Measurements from ENCODE around the gene ST14.

Gene ST14

DNA sequence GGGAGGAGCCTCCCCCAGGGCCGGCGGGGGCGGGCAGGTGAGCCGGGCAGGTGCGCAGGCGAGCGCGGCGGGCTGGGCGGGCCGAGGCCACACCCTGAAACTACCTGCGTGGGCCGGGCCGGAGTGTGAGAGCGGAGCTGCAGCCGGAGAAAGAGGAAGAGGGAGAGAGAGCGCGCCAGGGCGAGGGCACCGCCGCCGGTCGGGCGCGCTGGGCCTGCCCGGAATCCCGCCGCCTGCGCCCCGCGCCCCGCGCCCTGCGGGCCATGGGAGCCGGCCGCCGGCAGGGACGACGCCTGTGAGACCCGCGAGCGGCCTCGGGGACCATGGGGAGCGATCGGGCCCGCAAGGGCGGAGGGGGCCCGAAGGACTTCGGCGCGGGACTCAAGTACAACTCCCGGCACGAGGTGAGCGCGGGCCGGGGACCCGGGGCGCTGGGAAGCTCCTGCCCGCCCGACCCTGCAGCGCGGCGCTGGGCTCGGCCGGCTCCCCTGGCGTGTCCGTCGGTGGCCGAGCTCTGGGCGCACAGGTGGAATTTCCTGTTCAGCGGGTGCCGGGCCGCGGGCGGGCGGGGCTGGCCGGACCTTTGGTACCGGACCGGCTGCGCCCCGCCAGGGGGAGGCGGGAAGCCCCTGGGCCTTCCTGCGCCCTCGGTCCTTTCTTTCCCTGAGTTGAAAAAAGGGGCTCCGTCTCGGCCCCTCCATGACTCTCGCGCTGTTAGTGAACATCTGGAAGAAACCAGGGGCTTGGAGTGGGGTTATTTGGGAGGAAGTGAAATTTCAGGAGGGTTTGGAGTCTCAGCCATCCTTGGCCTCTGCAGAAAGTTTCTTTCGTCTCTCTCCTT, at the start of gene ST14:
ST14 (plus strand) TSS at position 126 of the 841 bp plus-strand sequence; CDS start at position 324, 198 bp downstream.
- no peak for DNase-seq

DNA sequence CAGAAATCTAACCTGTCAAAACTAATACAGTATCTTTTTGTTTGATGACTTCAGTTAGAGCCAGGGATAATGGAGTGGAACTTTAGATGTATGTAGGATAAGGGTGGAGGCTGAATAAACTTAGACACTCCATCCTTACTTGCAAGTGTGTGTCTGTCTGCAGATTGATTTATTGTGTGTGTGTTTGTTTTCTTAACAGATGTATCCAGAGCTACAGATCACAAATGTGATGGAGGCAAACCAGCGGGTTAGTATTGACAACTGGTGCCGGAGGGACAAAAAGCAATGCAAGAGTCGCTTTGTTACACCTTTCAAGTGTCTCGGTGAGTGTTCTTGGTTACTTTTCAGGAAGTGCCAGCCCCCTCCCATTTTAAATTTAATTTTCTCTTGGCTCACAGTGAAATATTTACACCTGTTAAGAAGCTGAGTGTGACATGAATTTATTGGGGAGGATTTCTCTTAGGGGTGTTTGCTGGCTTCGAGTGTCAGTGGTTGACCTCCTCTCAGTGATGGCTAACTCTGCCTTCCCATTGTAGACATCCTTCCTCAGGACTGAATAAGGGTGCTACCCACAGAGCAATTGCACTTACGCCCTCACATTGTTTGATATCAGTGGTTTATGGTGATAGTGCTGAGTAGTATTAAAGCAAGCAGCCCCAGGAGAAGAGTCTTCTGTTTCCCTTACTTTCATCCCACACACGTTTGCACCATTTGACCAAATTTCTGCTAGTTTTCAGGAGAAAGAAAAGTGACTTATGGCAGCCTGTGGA, 49.1 kb upstream of the ST14 start:
- no peak for DNase-seq

DNA sequence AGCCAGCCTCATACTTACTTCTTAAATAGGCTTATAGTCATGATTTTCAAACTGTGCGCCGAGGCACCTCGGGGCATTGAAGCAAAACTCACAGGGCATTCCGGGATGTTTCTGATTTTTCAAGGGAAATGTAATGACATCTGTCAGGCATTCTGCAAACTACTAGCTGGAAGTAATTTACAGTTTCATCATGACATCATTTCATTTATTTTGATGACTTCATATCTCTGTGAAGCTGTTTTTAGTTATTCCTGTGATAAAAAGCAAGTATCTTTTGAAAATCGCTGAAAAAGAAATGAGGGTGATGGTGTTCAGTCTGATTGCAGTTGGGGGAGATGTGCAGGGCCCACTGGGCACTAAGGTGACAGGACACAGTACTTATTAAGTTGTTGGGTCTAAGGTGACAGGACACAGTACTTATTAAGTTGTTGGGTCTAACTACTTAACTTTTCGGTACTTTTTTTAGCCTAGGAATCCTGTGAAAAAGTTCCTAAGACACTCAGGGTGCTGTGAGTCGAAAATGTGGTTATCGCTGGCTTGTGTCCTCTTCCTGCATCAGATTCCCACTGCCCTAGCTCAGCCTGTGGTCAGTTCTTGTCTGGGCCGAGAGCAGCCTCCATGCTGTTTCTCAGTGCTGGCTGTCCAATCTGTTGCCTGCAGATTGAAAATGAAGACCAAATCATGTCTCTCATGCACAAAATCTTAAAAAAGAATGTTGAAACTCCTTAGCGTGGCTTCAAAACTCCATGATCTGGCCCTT, 47.3 kb upstream of the ST14 start:
- DNase-seq = no peak

DNA sequence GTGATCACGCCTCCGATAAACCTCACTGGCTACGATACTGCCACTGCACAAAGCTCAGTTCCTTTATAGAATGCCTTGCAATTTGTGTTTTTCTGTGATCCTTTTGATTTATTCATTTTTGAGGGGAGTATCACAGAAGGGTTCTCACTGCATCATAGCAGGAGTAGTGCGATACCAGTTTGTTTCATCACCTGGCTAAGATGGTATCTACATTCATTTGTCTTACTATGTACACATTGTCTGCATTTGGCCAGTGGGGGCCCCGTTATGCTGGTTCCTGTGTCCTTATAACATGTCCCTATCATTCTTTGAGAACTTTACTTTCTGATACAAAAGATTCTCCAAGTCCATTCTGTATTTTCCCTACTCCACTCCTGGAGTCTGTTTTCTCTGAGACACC, 45.3 kb upstream of the ST14 start:
- no peak for DNase-seq

DNA sequence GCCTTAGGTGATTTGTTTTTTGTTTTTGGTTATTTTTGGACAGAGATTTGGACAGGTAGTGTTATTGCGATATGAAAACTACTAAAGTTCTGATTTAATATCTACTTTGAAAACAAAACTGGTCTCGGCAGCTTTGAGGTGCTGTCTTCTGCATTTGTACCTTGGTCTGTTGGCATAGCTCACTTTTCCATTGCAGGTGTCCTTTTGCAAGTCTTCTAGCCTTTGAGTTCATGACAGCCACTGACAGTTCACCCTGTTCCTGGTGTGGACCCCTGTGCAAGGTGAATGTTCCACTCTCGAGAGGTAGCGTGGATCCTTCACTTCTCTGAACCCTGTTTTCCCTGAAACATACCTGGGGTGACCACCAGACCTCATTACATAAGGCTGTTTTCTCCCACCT, 44.9 kb upstream of the ST14 start:
- no peak for DNase-seq

DNA sequence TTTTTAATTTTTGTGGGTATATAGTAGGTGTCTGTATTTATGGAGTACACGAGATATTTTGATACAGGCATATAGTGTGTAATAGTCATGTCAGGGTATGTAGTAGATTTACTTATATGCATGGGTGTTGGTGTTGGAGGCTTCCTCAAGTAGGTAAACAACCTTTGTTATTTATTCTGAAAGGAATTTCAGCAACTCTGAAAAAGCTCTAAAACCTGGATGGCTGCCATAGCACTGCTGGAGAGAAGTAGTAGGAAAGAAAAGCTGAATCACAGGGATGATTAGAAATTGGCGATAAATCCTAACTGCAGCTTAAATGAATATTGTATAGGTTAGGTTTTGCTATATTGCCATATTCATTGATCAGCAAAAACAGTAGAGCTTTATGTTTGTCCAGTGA, 44.4 kb upstream of the ST14 start:
- no peak for DNase-seq

DNA sequence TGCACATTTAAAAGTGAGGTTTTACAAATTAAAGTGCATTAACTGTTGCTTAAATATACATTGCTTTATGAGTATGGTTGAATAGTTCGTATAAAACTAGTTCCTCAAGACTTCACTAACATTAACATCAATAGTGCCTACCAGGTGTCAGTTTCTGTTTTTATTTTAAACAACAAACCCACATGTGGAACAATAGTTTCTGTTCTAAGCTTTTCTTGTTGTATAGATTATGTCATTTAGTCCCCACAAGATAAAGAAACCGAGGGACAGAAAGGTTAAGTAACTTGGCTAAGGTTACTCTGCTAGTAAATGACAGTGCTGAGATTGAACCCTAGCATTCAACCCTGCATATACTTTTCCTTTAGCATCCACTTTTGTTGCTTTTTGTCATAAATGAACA, 41.4 kb upstream of the ST14 start:
- DNase-seq = no peak

DNA sequence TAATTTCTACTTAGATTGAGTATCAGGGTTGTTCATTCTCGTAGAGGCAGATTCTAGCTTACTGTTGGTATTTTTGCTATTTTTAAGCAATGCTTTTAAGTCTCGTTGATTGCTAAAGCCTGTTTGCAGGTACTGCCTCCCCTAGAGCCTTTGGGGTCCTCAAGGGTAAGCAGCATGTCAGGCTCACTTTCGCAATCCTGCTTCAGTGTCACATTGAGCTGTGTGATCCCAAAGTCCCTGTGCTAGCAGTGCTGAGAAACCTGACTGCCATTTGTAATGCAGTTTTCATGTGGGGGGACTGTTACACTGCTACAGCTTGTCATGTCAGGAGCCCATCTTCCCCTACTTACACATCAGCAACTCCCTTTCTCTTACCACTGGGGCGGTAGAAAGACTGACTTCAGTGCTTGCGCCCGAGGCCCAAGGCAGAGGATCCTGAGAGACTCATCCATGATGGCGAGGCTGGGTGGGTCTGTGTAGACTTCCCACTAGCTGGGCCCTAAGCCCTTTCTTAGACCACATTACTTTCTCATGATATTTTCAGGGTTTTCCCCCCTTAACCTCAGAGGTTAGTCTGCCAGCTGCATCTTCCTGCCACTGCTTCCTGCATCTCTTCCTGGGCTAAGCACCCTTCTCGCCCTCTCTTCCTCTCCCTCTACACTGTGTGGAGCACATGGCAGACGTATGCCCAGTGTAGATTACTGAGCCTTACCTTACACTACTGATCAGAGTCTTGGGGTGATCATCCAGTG, 40.8 kb upstream of the ST14 start:
- DNase-seq = peak; percentile 11 to 33

DNA sequence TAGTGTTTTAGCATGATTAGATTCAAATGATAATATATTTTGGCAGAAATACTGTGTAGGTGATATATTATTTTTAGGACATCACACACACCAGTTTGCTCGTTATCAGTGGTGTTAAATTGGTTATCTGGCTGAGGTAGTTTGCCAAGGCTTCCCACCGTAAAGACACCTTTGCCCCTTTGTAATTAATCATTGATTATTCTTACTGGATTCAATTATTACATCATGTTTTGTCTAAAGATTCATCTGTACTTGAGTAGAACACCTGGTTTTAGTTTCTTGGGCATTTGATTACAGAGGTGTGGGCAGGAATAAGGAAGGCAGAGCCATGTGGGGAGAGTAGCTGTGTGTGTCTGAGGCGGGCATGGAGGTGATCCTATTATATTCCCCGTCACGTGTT, 39.5 kb upstream of the ST14 start:
- DNase-seq = no peak

DNA sequence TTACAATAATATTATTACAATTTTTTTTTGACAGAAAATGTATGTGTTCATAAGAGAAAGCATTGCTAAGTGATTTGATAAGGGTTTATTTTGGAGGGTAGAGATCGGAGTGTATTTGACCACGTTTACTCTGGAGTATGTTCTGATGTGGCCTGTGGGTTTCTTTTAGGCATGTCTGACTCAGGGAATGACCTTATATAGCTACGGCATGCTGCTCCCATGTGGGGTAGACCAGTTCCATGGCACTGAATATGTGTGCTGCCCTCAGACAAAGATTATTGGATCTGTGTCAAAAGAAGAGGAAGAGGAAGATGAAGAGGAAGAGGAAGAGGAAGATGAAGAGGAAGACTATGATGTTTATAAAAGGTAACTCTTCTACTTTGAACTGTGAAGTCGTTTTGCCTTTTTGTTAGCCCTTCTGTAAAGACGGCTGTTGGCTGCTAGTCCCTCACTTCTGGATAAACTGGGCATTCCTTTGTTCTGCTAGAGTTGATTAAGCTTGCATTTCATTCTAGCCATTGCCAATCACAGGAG, 38.1 kb upstream of the ST14 start:
- peak in 1 of 2 experiments; percentile 23 for DNase-seq

DNA sequence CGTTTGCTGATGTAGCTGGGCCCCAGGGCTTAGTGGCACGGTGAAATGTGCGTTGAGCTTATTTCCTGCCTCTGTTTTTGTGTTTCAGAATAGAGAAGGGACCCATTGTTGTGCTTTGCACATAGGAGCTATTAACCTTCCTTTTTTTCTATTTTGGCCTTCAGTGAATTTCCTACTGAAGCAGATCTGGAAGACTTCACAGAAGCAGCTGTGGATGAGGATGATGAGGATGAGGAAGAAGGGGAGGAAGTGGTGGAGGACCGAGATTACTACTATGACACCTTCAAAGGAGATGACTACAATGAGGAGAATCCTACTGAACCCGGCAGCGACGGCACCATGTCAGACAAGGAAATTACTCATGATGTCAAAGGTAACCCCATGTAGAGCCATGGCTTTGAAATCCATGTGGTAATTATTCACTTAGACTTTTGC, 37.4 kb upstream of the ST14 start:
- peak; percentile 41 to 55 for DNase-seq

DNA sequence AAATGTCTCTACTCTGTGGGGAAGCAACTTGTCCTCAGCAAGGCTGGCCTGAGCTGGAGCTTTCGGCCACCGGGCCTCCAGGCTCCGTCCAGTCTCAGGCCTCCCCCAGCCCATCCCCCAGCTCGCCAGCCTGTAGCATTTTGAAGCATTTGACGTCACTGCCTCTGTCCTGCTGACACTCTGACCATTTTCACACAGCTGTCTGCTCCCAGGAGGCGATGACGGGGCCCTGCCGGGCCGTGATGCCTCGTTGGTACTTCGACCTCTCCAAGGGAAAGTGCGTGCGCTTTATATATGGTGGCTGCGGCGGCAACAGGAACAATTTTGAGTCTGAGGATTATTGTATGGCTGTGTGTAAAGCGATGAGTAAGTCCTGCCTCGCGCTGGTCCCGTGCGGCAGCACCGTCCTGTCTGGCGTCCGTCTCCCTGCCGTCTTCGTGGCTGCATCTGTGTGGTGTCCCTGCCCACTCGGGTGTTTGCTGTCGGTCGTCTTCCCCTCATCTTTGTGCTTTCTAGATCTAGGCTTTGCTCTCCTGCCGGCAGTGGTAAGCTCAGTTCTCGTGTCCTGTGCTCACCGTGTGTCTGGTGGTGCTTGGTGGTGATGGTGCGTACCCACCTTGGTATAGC, 36.1 kb upstream of the ST14 start:
- DNase-seq = no peak

DNA sequence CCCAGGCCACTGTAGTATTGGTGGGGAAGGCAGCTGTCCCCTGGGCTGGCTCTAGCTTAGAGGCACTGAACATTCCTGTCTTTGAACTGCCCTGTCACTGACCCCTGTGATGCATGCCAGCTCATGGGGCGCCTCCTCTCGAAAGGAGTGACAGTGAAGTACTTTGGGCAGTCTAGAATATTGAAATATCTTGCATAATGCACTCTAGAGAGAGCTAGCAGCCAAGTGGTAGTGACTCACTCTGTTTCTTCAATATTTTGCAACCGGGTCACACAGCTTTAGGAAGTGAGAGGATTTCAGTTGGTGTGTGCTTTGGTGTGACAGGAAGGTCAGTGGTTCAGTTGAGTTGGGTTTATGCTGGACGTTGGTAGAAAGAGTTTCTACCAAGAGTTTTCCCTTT, 35.5 kb upstream of the ST14 start:
- no peak for DNase-seq

DNA sequence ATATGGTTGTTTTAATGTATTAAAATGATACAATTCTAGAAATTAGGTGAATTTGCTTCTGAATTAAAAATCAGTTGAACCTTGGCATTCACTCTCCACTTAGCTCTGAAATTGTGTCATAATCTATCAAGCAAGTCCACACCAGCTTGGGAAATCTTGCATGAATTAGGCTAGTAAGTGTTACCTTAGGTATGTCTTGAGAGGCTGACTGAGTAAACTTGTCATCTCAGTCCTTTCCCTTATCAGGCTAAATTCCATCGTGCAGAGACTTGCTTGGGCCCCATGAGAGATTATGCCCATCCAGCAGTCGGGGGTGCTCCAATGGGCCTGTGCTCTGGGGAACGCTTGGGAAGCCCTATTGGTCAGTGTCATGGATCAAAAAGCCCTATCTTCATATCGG, 33.9 kb upstream of the ST14 start:
- no peak for DNase-seq

DNA sequence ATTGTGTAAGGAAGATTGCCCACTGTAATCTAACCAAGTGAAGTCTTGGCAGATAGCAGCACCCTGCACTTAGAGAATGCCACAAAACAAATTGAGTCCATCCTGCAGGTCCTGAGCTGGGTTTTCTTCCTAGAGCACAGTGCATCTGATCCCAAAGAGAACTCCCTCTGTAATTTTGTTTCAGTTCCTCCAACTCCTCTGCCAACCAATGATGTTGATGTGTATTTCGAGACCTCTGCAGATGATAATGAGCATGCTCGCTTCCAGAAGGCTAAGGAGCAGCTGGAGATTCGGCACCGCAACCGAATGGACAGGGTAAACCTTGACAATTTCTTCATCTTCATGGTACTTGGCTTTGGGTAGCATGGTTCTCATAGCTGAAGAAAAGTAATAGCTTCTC, 33.1 kb upstream of the ST14 start:
- DNase-seq = no peak

DNA sequence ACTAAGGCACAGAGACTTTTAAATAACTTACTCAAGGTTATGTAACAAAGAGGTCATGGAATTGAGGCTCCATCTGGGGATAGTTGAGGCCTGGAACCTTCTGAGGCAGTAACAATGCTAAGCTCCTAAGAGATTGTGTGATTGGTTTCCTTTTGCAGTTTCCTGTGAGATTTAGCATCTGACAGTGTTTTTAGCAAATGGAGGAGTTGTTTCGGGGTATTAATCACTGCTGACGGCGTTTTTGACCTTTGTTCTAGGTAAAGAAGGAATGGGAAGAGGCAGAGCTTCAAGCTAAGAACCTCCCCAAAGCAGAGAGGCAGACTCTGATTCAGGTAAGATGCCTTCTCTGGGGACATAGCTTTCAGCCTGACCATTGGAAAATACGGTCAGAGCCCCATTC, 32.1 kb upstream of the ST14 start:
- no peak for DNase-seq

DNA sequence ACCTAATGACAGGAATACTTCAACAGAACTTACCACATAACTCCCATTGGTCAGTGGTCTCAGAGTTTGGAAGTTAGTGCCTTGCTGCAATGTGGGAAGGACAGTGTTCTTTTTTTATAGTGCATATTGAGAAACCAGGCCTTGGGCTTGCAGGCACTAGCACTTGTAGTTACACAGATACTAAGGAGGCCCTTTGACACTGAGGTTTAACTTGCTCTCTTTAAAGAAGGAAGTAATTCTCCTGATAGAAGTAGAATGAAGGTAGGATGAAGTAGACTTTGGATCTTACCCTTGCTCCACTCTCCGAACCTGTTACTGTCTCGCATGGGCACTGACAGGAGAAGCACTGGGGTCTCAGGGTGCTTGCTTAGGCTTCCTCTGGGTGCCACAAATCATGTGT, 31.0 kb upstream of the ST14 start:
- no peak for DNase-seq

DNA sequence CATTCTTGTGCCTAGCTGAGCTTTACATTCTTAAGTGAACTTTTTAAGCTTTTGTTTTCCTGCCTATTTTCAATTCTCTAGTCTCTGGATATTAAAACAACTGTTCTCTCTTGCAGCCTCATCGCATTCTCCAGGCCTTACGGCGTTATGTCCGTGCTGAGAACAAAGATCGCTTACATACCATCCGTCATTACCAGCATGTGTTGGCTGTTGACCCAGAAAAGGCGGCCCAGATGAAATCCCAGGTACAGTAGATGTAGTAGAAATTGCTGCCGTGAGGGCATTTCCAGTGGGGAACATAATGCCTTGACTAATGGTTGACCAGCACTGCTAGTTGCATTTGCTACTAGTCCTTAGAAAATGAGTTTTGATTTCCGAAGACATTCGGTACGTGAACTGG, 29.7 kb upstream of the ST14 start:
- DNase-seq = no peak

DNA sequence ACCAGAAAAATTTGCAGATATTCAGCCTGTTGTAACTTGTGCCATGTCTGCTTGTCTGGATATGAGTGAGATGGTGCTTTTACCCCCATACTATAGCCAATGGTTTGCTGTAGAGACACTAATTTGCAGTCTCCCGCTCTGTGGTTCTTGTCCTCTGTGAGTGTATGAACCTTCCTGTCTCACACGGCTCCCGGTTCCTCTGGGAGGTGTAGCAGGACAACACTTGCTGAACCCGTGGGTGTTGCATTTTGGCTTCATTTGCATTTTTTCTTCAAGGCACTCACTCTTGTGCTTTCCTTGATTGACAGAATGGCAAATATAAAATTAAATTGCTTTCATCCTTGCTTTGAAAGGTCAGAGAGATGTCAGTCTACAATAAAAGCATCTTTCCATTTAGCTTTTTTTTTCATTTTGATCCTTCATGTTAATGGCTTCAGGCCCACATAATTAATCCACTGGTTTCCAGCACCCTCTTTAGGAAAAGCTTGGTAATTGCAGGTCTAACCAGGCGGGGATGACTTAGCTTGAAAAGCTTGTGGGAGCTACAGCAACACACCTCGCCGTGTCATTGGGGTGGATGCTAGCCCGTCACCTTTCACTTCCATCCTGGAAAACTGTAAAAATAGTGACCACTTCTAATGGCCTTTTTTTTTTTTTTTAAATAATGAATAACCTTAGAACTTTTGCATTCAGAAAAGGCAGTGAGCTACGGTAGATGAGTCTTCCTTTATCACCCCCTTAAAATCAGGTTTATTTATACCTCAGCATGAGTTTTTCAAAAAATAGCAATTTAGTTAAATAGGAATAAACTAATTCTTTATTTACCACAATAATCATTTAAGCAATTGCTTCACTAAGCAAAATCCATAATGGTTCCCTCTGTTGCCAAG, 27.4 kb upstream of the ST14 start:
- DNase-seq = peak; percentile 32 to 49

DNA sequence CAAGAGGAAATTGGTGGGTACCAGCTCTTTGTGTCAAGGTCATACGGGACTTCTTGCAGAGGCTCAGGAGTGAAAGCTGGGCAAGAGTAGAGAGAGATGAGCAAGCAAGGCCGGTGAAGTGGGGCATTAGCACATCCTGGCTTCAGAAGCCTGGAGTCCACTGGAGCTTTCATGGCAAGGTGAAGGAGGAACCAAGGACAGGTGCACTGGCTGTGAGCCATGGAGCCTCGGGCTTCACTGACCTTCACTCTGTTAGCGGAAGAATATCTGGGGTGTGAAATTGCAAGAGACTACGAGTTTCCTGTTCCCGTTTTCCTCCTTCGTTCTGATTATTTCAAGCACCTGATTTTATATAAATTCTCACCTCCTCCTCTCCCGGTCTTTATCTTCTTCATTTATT, 25.9 kb upstream of the ST14 start:
- no peak for DNase-seq

DNA sequence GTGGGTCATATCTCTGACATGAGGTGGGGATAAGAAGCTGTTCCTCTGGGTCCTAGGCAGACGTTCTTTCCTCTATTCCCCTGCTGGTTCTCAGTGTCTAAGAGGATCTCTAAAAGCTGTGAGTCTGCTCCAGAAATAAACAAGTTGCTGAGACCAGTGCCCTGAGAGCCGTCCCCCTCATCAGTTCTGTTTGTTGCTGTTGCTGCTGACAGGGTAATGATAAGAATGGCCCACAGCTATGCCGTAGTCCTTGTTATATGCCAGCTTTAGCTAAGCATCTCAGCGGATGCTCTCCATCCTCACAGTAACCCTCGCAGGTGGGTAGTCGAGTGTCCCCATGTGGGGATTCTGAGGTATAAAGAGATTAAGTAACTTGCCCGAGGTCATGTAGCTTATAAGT, 23.5 kb upstream of the ST14 start:
- DNase-seq = no peak

All from activated CD4-positive, alpha-beta T cell treated with anti-CD3 and anti-CD28 coated beads, Interleukin-2, amount 50 U/mL, for 48 hours (primary cell).